ENCODE measurements around the gene ATXN7L3. TPM values are rescaled to one million over a fixed set of nuclear protein-coding genes. Genes with fewer than 3 reads are reported as not detected.

Gene ATXN7L3
- total and polyA plus RNA-seq, 9 of the 15 experiments (the other 6 are each of a cell fraction or from before 2014, with no cell fraction given), result 0.62 to 66.1 (median 33.2) TPM

DNA sequence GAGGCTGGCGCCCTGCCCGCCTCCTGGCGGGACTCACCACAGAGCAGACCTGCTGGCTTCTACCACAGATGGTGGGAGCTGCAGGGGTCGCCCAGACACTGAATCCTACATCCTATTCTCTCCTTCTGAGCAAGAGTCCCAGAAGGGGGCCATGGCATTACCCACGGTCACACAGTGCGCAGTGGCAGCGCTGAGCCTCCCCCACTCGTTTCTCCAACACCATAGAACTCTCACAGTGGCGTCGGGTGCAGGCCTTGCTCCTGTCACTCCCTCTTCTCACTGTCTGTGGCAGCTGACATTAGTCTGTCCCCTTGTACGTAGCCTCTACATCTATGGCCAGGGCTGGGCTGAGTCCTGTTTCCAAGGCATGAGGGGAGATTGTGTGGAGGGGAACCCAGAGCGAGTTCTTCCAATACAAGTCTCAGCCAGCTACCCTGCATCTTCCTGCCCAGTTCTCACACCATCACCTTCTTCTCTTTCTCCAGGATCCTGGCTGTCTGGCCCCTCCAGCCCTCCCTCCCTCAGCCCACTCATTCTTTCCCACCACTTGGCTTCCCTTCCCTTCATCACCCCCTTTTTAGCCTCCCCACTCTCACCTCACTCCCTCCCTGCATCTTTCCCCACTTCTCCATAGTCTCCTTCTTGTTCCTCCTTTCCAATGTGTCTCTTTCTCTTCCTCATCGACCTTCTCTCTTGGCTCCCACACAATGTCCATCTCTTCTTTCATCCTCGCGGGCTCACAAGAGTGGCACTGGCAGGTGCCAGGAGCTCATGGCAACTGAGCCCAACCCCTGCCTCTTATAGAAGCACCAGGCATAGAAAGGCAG lies 13.9 kb upstream of the ATXN7L3 start (continued):
- TF ChIP-seq, protein P1, sequence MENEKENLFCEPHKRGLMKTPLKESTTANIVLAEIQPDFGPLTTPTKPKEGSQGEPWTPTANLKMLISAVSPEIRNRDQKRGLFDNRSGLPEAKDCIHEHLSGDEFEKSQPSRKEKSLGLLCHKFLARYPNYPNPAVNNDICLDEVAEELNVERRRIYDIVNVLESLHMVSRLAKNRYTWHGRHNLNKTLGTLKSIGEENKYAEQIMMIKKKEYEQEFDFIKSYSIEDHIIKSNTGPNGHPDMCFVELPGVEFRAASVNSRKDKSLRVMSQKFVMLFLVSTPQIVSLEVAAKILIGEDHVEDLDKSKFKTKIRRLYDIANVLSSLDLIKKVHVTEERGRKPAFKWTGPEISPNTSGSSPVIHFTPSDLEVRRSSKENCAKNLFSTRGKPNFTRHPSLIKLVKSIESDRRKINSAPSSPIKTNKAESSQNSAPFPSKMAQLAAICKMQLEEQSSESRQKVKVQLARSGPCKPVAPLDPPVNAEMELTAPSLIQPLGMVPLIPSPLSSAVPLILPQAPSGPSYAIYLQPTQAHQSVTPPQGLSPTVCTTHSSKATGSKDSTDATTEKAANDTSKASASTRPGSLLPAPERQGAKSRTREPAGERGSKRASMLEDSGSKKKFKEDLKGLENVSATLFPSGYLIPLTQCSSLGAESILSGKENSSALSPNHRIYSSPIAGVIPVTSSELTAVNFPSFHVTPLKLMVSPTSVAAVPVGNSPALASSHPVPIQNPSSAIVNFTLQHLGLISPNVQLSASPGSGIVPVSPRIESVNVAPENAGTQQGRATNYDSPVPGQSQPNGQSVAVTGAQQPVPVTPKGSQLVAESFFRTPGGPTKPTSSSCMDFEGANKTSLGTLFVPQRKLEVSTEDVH (IDR thresholded peaks at IDR 0.05; ENCODE audit: low read depth, partially characterized antibody), result peak; percentile 62
- TF ChIP-seq ILF3 (IDR thresholded peaks at IDR 0.05; ENCODE audit: borderline replicate concordance) (no peak), TAF7 (tag; IDR thresholded peaks at IDR 0.05) (0 out of 2 replicates have a peak, but pooled peaks have one; percentile 10), NUFIP1 (IDR thresholded peaks at IDR 0.05; ENCODE audit: partially characterized antibody) (no peak), ZBTB26 (CRISPR knock-in tag; IDR thresholded peaks at IDR 0.05) (peak; percentile 94), FOXP1 (CRISPR knock-in tag; IDR thresholded peaks at IDR 0.05) (no peak), NCOR1 (IDR thresholded peaks at IDR 0.05) (0 out of 2 replicates have a peak, but pooled peaks have one; percentile 10), IFI16 (CRISPR knock-in tag; IDR thresholded peaks at IDR 0.05) (no peak), ZNF3 (CRISPR knock-in tag; IDR thresholded peaks at IDR 0.05) (no peak), SP2 (IDR thresholded peaks at IDR 0.05; ENCODE audit: extremely low read depth, low read depth, low read length, poor library complexity, severe bottlenecking) (no peak), MCM3 (IDR thresholded peaks at IDR 0.05) (no peak), HBP1 (CRISPR knock-in tag; IDR thresholded peaks at IDR 0.05) (peak; percentile 96), ZNF518B (CRISPR knock-in tag; IDR thresholded peaks at IDR 0.05) (no peak), HDAC6 (IDR thresholded peaks at IDR 0.05; ENCODE audit: low read depth, low read length) (no peak), KDM2B (CRISPR knock-in tag; IDR thresholded peaks at IDR 0.05) (no peak), POLR2G (IDR thresholded peaks at IDR 0.05; ENCODE audit: low read depth, low read length) (peak; percentile 51; the same call in 1 of the 2 replicates), MYC (IDR thresholded peaks at IDR 0.05; ENCODE audit: low read depth, low read length) (no peak), MYC (CRISPR knock-in tag; IDR thresholded peaks at IDR 0.05; ENCODE audit: borderline replicate concordance, low read depth) (no peak), GTF2A2 (tag; IDR thresholded peaks at IDR 0.05) (no peak)

All from K562 (cell line).